ENCODE measurements around the gene VLDLR.
A peak's percentile ranks its signal among the peaks of the same experiment; 100 is the strongest.
"Not testable (repeated sequence)": the region's sequence is repeated elsewhere in the genome, so short reads cannot be mapped to it uniquely, and the experiment has no call there.

Gene VLDLR

GRCh38 chr9:2663461-2664173 lies 42.0 kb downstream of the VLDLR start:
- DNase-seq (ENCODE audit: low spot score): peak; percentile 32

- DNase-seq (ENCODE audit: low spot score): no peak
These were observed 42.8 kb downstream of the VLDLR start for GRCh38 chr9:2664174-2665065.

GRCh38 chr9:2666569-2666968 lies 45.0 kb downstream of the VLDLR start:
- DNase-seq (ENCODE audit: low spot score): no peak

GRCh38 chr9:2673161-2673560 lies 51.6 kb downstream of the VLDLR start:
- DNase-seq (ENCODE audit: low spot score): no peak

GRCh38 chr9:2674141-2674824 lies 52.7 kb downstream of the VLDLR start:
- no peak for DNase-seq (ENCODE audit: low spot score)

- DNase-seq (ENCODE audit: low spot score): no peak
These were observed 54.2 kb downstream of the VLDLR start for GRCh38 chr9:2675834-2676233.

GRCh38 chr9:2676466-2676865 lies 54.9 kb downstream of the VLDLR start:
- no peak for DNase-seq (ENCODE audit: low spot score)

- DNase-seq (ENCODE audit: low spot score): no peak
These were observed 56.6 kb downstream of the VLDLR start for GRCh38 chr9:2677915-2678889.

- DNase-seq (ENCODE audit: low spot score): no peak
These were observed 57.4 kb downstream of the VLDLR start for GRCh38 chr9:2679011-2679410.

GRCh38 chr9:2681981-2682380 lies 60.4 kb downstream of the VLDLR start:
- no peak for DNase-seq (ENCODE audit: low spot score)

GRCh38 chr9:2686911-2687310 lies 65.3 kb downstream of the VLDLR start:
- DNase-seq (ENCODE audit: low spot score): no peak

GRCh38 chr9:2688636-2689035 lies 67.0 kb downstream of the VLDLR start:
- DNase-seq (ENCODE audit: low spot score): no peak

- DNase-seq (ENCODE audit: low spot score): no peak
These were observed 69.6 kb downstream of the VLDLR start for GRCh38 chr9:2691212-2691611.

GRCh38 chr9:2691626-2692025 lies 70.0 kb downstream of the VLDLR start:
- DNase-seq (ENCODE audit: low spot score): no peak

- DNase-seq (ENCODE audit: low spot score): no peak
These were observed 71.5 kb downstream of the VLDLR start for GRCh38 chr9:2693056-2693455.

- DNase-seq (ENCODE audit: low spot score): no peak
These were observed 75.9 kb downstream of the VLDLR start for GRCh38 chr9:2697492-2697891.

GRCh38 chr9:2700398-2700797 lies 78.8 kb downstream of the VLDLR start:
- DNase-seq (ENCODE audit: low spot score): no peak

- DNase-seq (ENCODE audit: low spot score): no peak
These were observed 79.4 kb downstream of the VLDLR start for GRCh38 chr9:2700909-2701550.

- DNase-seq (ENCODE audit: low spot score): no peak
These were observed 82.9 kb downstream of the VLDLR start for GRCh38 chr9:2704504-2704903.

GRCh38 chr9:2707256-2707655 lies 85.7 kb downstream of the VLDLR start:
- not testable (repeated sequence) for DNase-seq (ENCODE audit: low spot score)
